HG03066 (cell line): ENCODE measurements around the gene COL15A1.

Source experiments
- ATAC-seq: cut with Tn5 transposase; IDR thresholded peaks from one replicate; pipeline ENCODE4 v1.9.1; 2021; ENCODE audit warnings: low read depth; ENCODE audit not compliant: unreplicated experiment

Gene COL15A1

GRCh38 chr9:99049228-99049627, 105.5 kb downstream of the COL15A1 start:
- ATAC-seq, result no peak

DNA sequence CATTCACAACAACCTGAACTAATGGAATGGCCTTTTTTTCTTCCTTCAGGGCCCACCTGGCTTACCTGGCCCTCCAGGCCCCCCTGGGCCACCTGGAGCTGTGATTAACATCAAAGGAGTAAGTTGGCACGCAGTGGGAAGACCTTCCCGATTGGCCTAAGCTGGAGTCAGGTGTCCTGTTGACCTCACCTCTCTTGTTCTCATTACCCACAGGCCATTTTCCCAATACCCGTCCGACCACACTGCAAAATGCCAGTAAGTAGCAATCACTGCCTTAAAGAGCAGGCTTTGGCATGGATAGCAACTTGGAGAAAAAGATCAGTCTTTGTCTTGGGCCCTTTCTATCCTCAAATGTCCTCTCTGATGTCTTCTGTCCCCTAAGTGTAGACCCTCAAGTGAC, 105.9 kb downstream of the COL15A1 start:
- no peak for ATAC-seq

GRCh38 chr9:99050292-99050911, 106.7 kb downstream of the COL15A1 start:
- no peak for ATAC-seq

- no peak for ATAC-seq
Measured at GRCh38 chr9:99050924-99051323, 107.2 kb downstream of the COL15A1 start.

DNA sequence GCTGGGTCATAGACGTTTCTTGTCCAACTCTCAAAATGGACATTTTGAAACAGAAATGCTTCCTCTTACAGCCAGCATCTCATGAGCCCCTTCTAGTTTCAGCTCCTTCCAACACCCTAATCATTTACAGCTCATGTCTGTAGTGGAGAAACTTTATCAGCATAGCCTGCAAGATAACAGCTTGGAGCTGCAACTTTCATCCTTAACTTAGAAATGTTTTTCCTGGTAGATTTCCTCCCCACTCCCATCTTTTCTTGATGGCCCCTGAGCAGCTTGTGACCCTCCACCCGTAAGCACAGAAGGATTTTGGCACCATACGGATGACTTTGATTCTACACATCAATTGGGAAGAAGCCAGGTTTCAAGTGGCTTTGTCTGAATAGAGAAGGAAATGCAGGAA, 107.7 kb downstream of the COL15A1 start:
- no peak for ATAC-seq

DNA sequence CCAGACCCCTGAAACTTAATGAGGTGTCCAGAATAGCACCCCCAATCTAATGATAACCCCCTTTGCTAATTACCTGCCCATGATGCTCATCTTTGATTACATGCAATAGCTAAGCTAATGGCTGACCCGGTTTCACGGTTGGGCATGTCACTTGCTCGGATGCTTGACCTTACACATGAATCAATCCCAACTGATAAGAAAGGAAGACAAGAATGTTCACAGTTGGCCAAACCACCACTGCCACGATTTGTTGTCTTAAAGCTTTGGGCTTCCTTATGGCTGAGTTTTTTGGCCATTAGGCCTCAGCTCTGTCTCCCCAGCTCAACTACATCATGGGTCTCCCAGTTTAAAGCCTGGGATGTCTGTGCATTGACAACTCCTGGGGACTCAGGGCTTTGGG, 108.1 kb downstream of the COL15A1 start:
- no peak for ATAC-seq

- ATAC-seq, result no peak
Measured at GRCh38 chr9:99052815-99053715, 109.4 kb downstream of the COL15A1 start.

DNA sequence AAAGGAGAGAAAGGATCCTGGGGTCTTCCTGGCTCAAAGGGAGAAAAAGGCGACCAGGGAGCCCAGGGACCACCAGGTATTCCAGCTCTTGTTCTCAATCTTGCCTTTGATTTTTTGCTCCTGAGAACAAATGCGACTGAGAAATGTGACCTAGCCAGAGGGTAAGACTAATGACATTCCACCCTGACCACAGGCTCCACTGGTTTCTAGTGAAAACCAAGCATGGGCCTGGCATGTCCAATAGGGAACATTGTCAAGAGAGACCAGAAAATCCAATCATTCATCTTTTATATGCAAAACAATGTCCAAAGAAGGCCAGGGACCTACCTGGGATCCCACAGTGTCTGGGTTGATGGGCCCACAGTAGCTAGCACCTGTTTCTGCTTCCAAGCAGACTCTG, 110.9 kb downstream of the COL15A1 start:
- ATAC-seq, result no peak

GRCh38 chr9:99055384-99055783, 111.7 kb downstream of the COL15A1 start:
- ATAC-seq, result no peak

- no peak for ATAC-seq
Measured at GRCh38 chr9:99056186-99056585, 112.5 kb downstream of the COL15A1 start.

- ATAC-seq, result no peak
Measured at GRCh38 chr9:99056886-99057664, 113.4 kb downstream of the COL15A1 start.

DNA sequence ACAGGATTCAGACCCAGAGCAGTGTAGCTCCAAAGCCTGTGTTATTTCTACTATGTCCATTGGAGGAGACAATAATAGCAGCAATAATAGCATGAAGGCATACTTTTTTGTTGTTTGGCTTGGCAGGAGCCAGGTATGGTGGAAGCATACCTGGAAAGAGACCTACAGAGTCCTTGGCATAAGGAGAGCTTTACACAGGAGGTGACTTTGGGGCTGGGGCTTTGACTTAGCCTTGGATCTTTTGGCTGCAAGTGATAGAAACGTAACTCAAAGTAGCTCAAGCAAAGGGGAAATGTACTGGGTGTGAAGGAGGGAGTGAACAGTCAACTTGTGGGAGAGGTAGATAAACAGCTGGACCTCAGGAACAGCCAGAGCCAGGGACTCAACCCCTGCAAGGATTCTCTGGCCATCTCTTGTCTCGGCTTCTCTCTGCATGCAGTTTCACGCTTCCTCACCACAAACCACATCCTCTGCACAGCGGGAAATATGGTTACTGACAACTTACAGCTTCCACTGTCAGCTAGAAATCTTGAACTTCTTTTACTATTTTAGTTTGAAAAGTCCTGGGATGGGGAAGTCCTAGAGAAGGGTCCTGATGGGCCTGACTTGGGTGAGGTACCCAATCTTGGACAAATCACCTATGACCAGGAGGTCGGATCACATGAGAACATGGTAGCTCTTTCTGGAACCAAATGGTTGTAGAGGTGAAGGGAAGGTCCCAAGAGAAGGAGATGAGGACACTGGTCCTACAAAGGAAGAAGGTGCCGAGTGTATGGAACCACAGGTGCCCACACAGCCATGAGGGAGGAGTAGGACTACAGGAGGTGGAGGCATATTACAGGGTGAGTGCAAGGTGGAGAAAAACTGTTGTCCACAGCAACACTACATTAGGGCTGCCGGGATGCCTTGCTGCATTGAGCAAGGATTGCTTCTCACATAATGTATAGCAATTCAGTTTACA, 114.2 kb downstream of the COL15A1 start:
- peak; percentile 85 for ATAC-seq

- peak; percentile 73 for ATAC-seq
Measured at GRCh38 chr9:99058964-99059921, 115.5 kb downstream of the COL15A1 start.

GRCh38 chr9:99060621-99061020, 116.9 kb downstream of the COL15A1 start:
- ATAC-seq, result no peak

DNA sequence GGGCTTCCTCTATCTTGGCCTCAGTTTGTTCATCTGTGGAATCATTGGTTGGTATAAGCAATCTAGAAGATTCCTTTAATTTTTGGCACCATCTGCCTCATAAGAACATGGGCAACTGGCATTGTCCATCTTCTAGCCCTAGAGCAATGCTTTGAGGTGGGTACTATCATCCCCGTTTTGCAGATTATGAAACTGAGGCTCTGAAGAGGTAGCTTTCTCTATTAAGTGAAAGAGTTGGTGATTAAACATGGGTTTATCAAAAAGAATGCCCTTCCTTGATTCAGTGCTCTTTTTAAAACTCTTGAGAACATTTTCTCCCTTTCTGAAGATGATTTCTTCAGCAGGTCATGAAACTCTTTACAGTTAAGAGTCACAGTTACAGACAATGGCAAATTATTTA, 118.8 kb downstream of the COL15A1 start:
- ATAC-seq, result no peak

DNA sequence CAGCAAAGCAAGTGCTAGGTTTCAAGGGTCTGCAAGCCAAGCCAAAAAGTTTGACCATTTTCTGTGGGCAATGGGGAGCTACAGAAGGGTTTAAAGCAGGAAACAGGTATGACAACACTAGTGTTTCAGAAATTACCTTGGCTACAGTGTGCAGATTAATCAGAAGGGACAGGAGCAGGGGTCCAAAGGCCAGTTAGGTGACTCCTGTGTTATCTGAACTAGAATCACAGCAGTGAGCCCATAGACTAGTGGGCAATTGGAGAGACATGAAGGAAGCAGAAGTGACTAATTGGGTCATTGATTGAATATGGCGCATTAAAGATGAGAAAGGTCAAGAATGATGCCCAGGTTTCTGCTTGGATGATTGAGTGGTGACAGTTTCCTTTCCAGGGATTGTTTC, 119.8 kb downstream of the COL15A1 start:
- ATAC-seq, result no peak

DNA sequence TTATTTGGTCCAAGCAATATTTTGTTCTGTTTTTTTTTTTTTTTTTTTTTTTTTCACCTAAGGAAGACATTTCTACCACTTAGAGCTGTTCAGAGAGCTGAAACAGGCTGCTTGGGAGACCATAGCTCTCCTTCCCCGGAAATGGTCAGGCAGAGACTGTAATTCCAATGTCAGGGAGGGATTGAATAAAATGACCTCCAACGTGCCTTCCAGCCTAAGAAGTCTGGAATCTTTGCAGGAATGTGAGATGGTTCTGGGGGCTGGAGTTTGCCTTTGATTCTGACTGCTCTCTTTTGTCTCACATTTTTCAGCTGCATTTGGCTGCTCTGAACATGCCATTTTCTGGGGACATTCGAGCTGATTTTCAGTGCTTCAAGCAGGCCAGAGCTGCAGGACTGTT, 122.9 kb downstream of the COL15A1 start:
- no peak for ATAC-seq

- no peak for ATAC-seq
Measured at GRCh38 chr9:99069075-99069474, 125.4 kb downstream of the COL15A1 start.

- ATAC-seq, result no peak
Measured at GRCh38 chr9:99069546-99069945, 125.8 kb downstream of the COL15A1 start.
